HepG2 (cell line): ENCODE results near the gene ALK. TPM values are rescaled to one million over a fixed set of nuclear protein-coding genes. Genes with fewer than 3 reads are reported as not detected.

Experiments used
- ATAC-seq: fragments of 200-7000 bp; cut with Tn5 transposase; 3 replicates; pipeline ENCODE4 v1.9.1; 2020; ENCODE audit warnings: mild to moderate bottlenecking, moderate library complexity
- BruUV-seq: library from RNA; stranded (reverse); fragments of 400-500 nt; replicated peaks from 2 replicates; lab custom pipeline; 2021; lab: Mats Ljungman, UMichigan
- CTCF ChIA-PET: fragments of 300-600 bp; formaldehyde crosslinking; extraction: SDS; loops from one replicate; lab custom pipeline; 2021; ENCODE audit warnings: low total read pairs, inconsistent platforms, low intra/inter-chr PET ratio; lab: Yijun Ruan, JAX
- POLR2A ChIA-PET: fragments of 350-600 bp; sonication (Branson Sonifier 250); formaldehyde crosslinking; loops from one replicate; lab custom pipeline; 2020; ENCODE audit warnings: antibody characterized with exemption, inconsistent platforms; lab: Yijun Ruan, JAX
- DNase-seq: peaks from one replicate; pipeline ENCODE4 v3.0.0-alpha.2; 2015; ENCODE audit warnings: low spot score
- FAIRE-seq: peaks from 3 replicates; lab custom pipeline; 2011; peaks lifted over from hg19 to GRCh38; lab: Jason Lieb, UNC
- H2AFZ ChIP-seq: one replicate; pipeline ENCODE4 v1.6.1; 2011; ENCODE audit warnings: low read length, inconsistent platforms
- H3K27ac ChIP-seq: fragments of 300-600 bp; 3 replicates; pipeline ENCODE4 v1.8.0; 2011; ENCODE audit warnings: mixed run types, mild to moderate bottlenecking, mixed read lengths, low read length, inconsistent platforms; ENCODE audit not compliant: insufficient read depth; ENCODE audit errors: extremely low read length
- H3K27me3 ChIP-seq, 2 experiments: fragments of 200-600 bp in 1 of 2; 2 replicates in 1 of 2; 3 replicates in 1 of 2; pipeline versions ENCODE4 v1.6.0 to v1.8.0; 2011; ENCODE audit warnings: low read length in 2 of 2, mild to moderate bottlenecking in 2 of 2, moderate library complexity in 2 of 2, inconsistent platforms in 1 of 2; ENCODE audit not compliant: insufficient read depth in 2 of 2, control insufficient read depth in 1 of 2
- H3K36me3 ChIP-seq, 2 experiments: fragments of 200-600 bp in 1 of 2; replicated peaks in 1 of 2; 2 replicates in 1 of 2; 3 replicates in 1 of 2; pipeline versions ENCODE4 v1.5.1 to v1.8.0; 2011; ENCODE audit warnings: low read length in 2 of 2, inconsistent platforms in 1 of 2; ENCODE audit not compliant: insufficient read depth in 2 of 2, control insufficient read depth in 1 of 2
- H3K4me1 ChIP-seq: 2 replicates; pipeline ENCODE4 v1.5.1; 2012; ENCODE audit warnings: low read length, inconsistent platforms; ENCODE audit not compliant: insufficient read depth
- H3K4me2 ChIP-seq: 2 replicates; pipeline ENCODE4 v1.6.0; 2011; ENCODE audit warnings: low read depth, low read length, inconsistent platforms
- H3K4me3 ChIP-seq, 3 experiments: fragments of 200-600 bp in 1 of 3; sonication (generic), shearing (Covaris generic) in 1 of 3; replicated peaks in 1 of 3; 2 replicates each; pipeline ENCODE4 v1.5.1; 2011 to 2016; ENCODE audit warnings: low read length in 3 of 3, inconsistent platforms in 2 of 3, low read depth in 2 of 3, mild to moderate bottlenecking in 2 of 3, control low read depth in 1 of 3, mixed read lengths in 1 of 3; ENCODE audit not compliant: insufficient read depth in 1 of 3
- H3K79me2 ChIP-seq: one replicate; pipeline ENCODE4 v1.6.1; 2011; ENCODE audit warnings: low read length, inconsistent platforms; ENCODE audit not compliant: insufficient read depth
- H3K9ac ChIP-seq: 2 replicates; pipeline ENCODE4 v1.6.0; 2011; ENCODE audit warnings: mild to moderate bottlenecking, low read depth, low read length, inconsistent platforms; ENCODE audit not compliant: insufficient read depth
- H3K9me3 ChIP-seq: 2 replicates; pipeline ENCODE4 v1.5.1; 2012; ENCODE audit warnings: mild to moderate bottlenecking, low read length
- H4K20me1 ChIP-seq: 2 replicates; pipeline ENCODE4 v1.6.0; 2011; ENCODE audit warnings: inconsistent platforms, mild to moderate bottlenecking, low read length, moderate library complexity; ENCODE audit not compliant: insufficient read depth
- CBX2 ChIP-seq, 2 experiments: fragments of 200-600 bp in 1 of 2; sonication (generic); formaldehyde crosslinking in 1 of 2; IDR thresholded peaks; 2 replicates each; pipeline versions ENCODE4 v1.7.0 to v1.8.1; 2018 to 2022; ENCODE audit warnings: low read depth in 2 of 2, low read length in 1 of 2, mild to moderate bottlenecking in 1 of 2, missing genetic modification reagents in 1 of 2
- HNRNPL ChIP-seq: fragments of 200-400 bp; formaldehyde crosslinking; IDR thresholded peaks from 2 replicates; pipeline ENCODE4 v1.6.1; 2017; ENCODE audit warnings: mild to moderate bottlenecking, low read depth, low read length
- IRF9 ChIP-seq: sonication (generic); formaldehyde crosslinking; IDR thresholded peaks from 2 replicates; pipeline ENCODE4 v1.8.0; 2022; ENCODE audit warnings: missing genetic modification reagents, mild to moderate bottlenecking, borderline replicate concordance
- PHF5A ChIP-seq: IDR thresholded peaks from one replicate; pipeline ENCODE4 v1.6.1; 2018; ENCODE audit warnings: low read depth, missing genetic modification reagents; ENCODE audit not compliant: unreplicated experiment
- ZBTB3 ChIP-seq: sonication (generic); formaldehyde crosslinking; IDR thresholded peaks from 2 replicates; pipeline ENCODE4 v1.4.0; 2020; ENCODE audit warnings: low read depth, mild to moderate bottlenecking, moderate library complexity, missing genetic modification reagents, borderline replicate concordance
- ZNF619 ChIP-seq: sonication (generic); formaldehyde crosslinking; IDR thresholded peaks from 2 replicates; pipeline ENCODE4 v1.4.0; 2020; ENCODE audit warnings: mild to moderate bottlenecking, missing genetic modification reagents
- ZNF691 ChIP-seq: sonication (generic); formaldehyde crosslinking; IDR thresholded peaks from 2 replicates; pipeline ENCODE4 v1.4.0; 2020; ENCODE audit warnings: missing genetic modification reagents, low read depth, mild to moderate bottlenecking, borderline replicate concordance
- ZNF891 ChIP-seq: sonication (generic); formaldehyde crosslinking; IDR thresholded peaks from 2 replicates; pipeline ENCODE4 v1.5.0; 2020; ENCODE audit warnings: mild to moderate bottlenecking, missing genetic modification reagents
- WGBS: methylation state at CpG from one replicate; pipeline ENCODE4 v1.1.6; 2017; ENCODE audit warnings: low lambda C conversion rate; 5-methylcytosine and 5-hydroxymethylcytosine counted together
- in situ Hi-C: cut with HindIII; loops from 2 replicates; pipeline ENCODE4 v1.10.0; 2017; ENCODE audit warnings: low pct_unique_long_range_greater_than_20kb; ENCODE audit not compliant: extremely low pct_ligation_motif_present
- intact Hi-C: fragments of 100-400 bp; cut with micrococcal nuclease; formaldehyde crosslinking; loops from one replicate; pipeline ENCODE4 v1.10.0; 2022; ENCODE audit not compliant: unreplicated experiment
- polyA plus RNA-seq, 8 experiments: library from polyadenylated mRNA; depleted of rRNA in 3 of 8; stranded (reverse) in 7 of 8; unstranded in 1 of 8; fragments of >200 nt; fragmentation: Illumina TruSeq in 4 of 8; extraction: Trizol in 4 of 8; gene quantifications; 2 replicates each; pipeline versions ENCODE4 v1.2.1 to v1.2.3, GENCODE V29; 2011 to 2016; ENCODE audit warnings: low read depth in 4 of 8, missing spikeins in 1 of 8, mixed read lengths in 1 of 8; ENCODE audit not compliant: insufficient read depth in 1 of 8
- total RNA-seq, 5 experiments: library from RNA; depleted of rRNA; stranded (reverse); fragments of >200 nt; fragmentation: Illumina TruSeq; extraction: Trizol; gene quantifications; 2 replicates each; pipeline ENCODE4 v1.2.3, GENCODE V29; 2016; ENCODE audit warnings: low read depth in 1 of 5
- TF ChIP-seq, protein P1 (sequence below): sonication (generic); formaldehyde crosslinking; IDR thresholded peaks from 2 replicates; pipeline ENCODE4 v1.5.0; 2020; ENCODE audit warnings: missing genetic modification reagents
- TF ChIP-seq, protein P2 (sequence below): sonication (generic); formaldehyde crosslinking; IDR thresholded peaks from 2 replicates; pipeline ENCODE4 v1.4.0; 2020; ENCODE audit warnings: missing genetic modification reagents

Gene ALK
- total and polyA plus RNA-seq, 2 of the 13 experiments (the other 11 are each of a cell fraction or from before 2014, with no cell fraction given) = not detected

- H2AFZ ChIP-seq = no peak overlapping the region
- TF ChIP-seq HNRNPL (no peak), PHF5A (CRISPR knock-in tag) (no peak), ZNF891 (CRISPR knock-in tag) (no peak), IRF9 (no peak), CBX2 (IDR thresholded peaks at IDR 0.05; ENCODE audit: low read depth, low read length) (no peak), CBX2 (CRISPR knock-in tag; IDR thresholded peaks at IDR 0.05; ENCODE audit: low read depth) (no peak), ZBTB3 (no peak), ZNF619 (CRISPR knock-in tag) (no peak), ZNF691 (CRISPR knock-in tag) (no peak)
- TF ChIP-seq, protein P1, sequence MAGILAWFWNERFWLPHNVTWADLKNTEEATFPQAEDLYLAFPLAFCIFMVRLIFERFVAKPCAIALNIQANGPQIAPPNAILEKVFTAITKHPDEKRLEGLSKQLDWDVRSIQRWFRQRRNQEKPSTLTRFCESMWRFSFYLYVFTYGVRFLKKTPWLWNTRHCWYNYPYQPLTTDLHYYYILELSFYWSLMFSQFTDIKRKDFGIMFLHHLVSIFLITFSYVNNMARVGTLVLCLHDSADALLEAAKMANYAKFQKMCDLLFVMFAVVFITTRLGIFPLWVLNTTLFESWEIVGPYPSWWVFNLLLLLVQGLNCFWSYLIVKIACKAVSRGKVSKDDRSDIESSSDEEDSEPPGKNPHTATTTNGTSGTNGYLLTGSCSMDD (CRISPR knock-in tag) = no peak
- TF ChIP-seq, protein P2, sequence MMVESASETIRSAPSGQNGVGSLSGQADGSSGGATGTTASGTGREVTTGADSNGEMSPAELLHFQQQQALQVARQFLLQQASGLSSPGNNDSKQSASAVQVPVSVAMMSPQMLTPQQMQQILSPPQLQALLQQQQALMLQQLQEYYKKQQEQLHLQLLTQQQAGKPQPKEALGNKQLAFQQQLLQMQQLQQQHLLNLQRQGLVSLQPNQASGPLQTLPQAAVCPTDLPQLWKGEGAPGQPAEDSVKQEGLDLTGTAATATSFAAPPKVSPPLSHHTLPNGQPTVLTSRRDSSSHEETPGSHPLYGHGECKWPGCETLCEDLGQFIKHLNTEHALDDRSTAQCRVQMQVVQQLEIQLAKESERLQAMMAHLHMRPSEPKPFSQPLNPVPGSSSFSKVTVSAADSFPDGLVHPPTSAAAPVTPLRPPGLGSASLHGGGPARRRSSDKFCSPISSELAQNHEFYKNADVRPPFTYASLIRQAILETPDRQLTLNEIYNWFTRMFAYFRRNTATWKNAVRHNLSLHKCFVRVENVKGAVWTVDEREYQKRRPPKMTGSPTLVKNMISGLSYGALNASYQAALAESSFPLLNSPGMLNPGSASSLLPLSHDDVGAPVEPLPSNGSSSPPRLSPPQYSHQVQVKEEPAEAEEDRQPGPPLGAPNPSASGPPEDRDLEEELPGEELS = no peak
- no peaks in the 10 kb centered on the region for H3K4me1 ChIP-seq
- no peak overlapping the region for H3K4me3 ChIP-seq
- no peak overlapping the region for H3K9ac ChIP-seq
- FAIRE-seq (no peak), DNase-seq (no peak), ATAC-seq (no peak)
- in situ Hi-C loops = no loop called here
- 34% methylated on average over 5 of the region's 5 CpGs for WGBS
- CTCF ChIA-PET = no interaction called here
- no peaks in the 10 kb centered on the region for H3K9me3 ChIP-seq
- no peaks in the 10 kb centered on the region for H3K36me3 ChIP-seq
- H3K27ac ChIP-seq = no peak overlapping the region
- no peaks in the 10 kb centered on the region for H3K79me2 ChIP-seq
- H4K20me1 ChIP-seq = no peaks in the 10 kb centered on the region
- no peak overlapping the region for H3K4me2 ChIP-seq
- no TSS peak for BruUV-seq
- peaks cover 0 to 6% of the 10 kb centered on the region in 2 experiments; a peak in 1 of 5 replicates for H3K27me3 ChIP-seq
- POLR2A ChIA-PET = no interaction called here
- intact Hi-C loops = no loop called here
Measured at GRCh38 chr2:29347774-29348461, 573.5 kb downstream of the ALK start.
